ENCODE results near the gene HECTD3. TPM values are rescaled to one million over a fixed set of nuclear protein-coding genes. Genes with fewer than 3 reads are reported as not detected.

The HECTD3 gene
- total and polyA plus RNA-seq, 9 of the 15 experiments (the other 6 are each of a cell fraction or from before 2014, with no cell fraction given), result 6.3 to 50.8 (median 18.9) TPM

- TF ChIP-seq AFF4 (CRISPR knock-in tag; IDR thresholded peaks at IDR 0.05) (0 out of 2 replicates have a peak, but pooled peaks have one; percentile 17), PKNOX1 (IDR thresholded peaks at IDR 0.05) (peak; percentile 58), TARDBP (IDR thresholded peaks at IDR 0.05) (no peak), CEBPB (tag; IDR thresholded peaks at IDR 0.05) (no peak), ZNF778 (CRISPR knock-in tag; IDR thresholded peaks at IDR 0.05) (no peak), FOXM1 (IDR thresholded peaks at IDR 0.05; ENCODE audit: low read depth) (peak; percentile 93), FOXM1 (CRISPR knock-in tag; IDR thresholded peaks at IDR 0.05; ENCODE audit: low read depth) (no peak), THAP12 (CRISPR knock-in tag; IDR thresholded peaks at IDR 0.05) (no peak), E2F6 (IDR thresholded peaks at IDR 0.05; ENCODE audit: borderline replicate concordance in 1 of 2, extremely low read depth in 1 of 2, insufficient read depth in 1 of 2, insufficient read length in 1 of 2, low read depth in 1 of 2, low read length in 1 of 2, poor library complexity in 1 of 2, severe bottlenecking in 1 of 2) (peak in 1 of 2 experiments; percentile 86), KDM5B (IDR thresholded peaks at IDR 0.05; ENCODE audit: insufficient replicate concordance, low read depth, low read length) (peak; percentile 97), ZNF780A (CRISPR knock-in tag; IDR thresholded peaks at IDR 0.05) (no peak), DIDO1 (tag; IDR thresholded peaks at IDR 0.05; ENCODE audit: low read depth) (no peak; the same call in 1 of the 2 replicates), COPS2 (conservative IDR thresholded peaks at IDR 0.05) (no peak), HLTF (IDR thresholded peaks at IDR 0.05) (no peak), NCOA6 (IDR thresholded peaks at IDR 0.05) (no peak; the same call in 1 of the 2 replicates), ZNF24 (IDR thresholded peaks at IDR 0.05) (no peak), MCM2 (IDR thresholded peaks at IDR 0.05; ENCODE audit: low read depth) (no peak), ZNF511 (CRISPR knock-in tag; IDR thresholded peaks at IDR 0.05) (peak; percentile 75; the same call in 1 of the 2 replicates), KHSRP (IDR thresholded peaks at IDR 0.05) (no peak)
Measured at GRCh38 chr1:45011837-45012638, 914 bp upstream of the HECTD3 start, which contains the start of gene UROD (continued).
